Tibial artery (tissue), 4 donors: Measurements from ENCODE around the gene PTX4.
"Not testable (repeated sequence)": the region's sequence is repeated elsewhere in the genome, so short reads cannot be mapped to it uniquely, and the experiment has no call there.

ENCODE experiments used
- DNase-seq, 2 donors: peaks; one replicate each; pipeline ENCODE4 v3.0.0-alpha.2; 2019
- H3K27ac ChIP-seq, 2 donors: fragments of 200-600 bp; sonication (generic) in 1 of 2; 1 replicate in 1 of 2; 2 replicates in 1 of 2; pipeline ENCODE4 v1.5.1; 2018 to 2019; ENCODE audit warnings: mild to moderate bottlenecking in 1 of 2
- H3K27me3 ChIP-seq, 2 donors: fragments of 200-600 bp; sonication (generic) in 1 of 2; one replicate each; pipeline versions ENCODE4 v1.5.1 to v1.6.0; 2016 to 2019
- H3K36me3 ChIP-seq, 3 donors: fragments of 200-600 bp; sonication (generic) in 2 of 3; one replicate each; pipeline ENCODE4 v1.5.1; 2016 to 2019; ENCODE audit warnings: mild to moderate bottlenecking in 2 of 3
- H3K4me1 ChIP-seq, 4 donors: fragments of 200-600 bp; sonication (generic) in 2 of 4; 1 replicate in 3 of 4; 2 replicates in 1 of 4; pipeline ENCODE4 v1.5.1; 2016 to 2019
- H3K4me3 ChIP-seq, 2 donors: fragments of 200-600 bp; sonication (generic) in 1 of 2; 1 replicate in 1 of 2; 2 replicates in 1 of 2; pipeline ENCODE4 v1.5.1; 2018 to 2019; ENCODE audit warnings: mild to moderate bottlenecking in 2 of 2
- H3K9me3 ChIP-seq, 3 donors: fragments of 200-600 bp; sonication (generic) in 1 of 3; one replicate each; pipeline ENCODE4 v1.5.1; 2016 to 2019
- intact Hi-C: fragments of 100-400 bp; cut with DNase I; formaldehyde crosslinking; loops from one replicate; pipeline ENCODE4 v1.15.0; 2023; ENCODE audit warnings: low total_unique reads
- TF ChIP-seq, protein P1 (sequence below), 2 experiments: fragments of 200-600 bp in 1 of 2; fragments of 450-650 bp in 1 of 2; IDR thresholded peaks; one replicate each; pipeline ENCODE4 v1.5.1; 2017 to 2019; ENCODE audit warnings: antibody characterized with exemption in 2 of 2, mild to moderate bottlenecking in 1 of 2, moderate library complexity in 1 of 2

The PTX4 gene

DNA sequence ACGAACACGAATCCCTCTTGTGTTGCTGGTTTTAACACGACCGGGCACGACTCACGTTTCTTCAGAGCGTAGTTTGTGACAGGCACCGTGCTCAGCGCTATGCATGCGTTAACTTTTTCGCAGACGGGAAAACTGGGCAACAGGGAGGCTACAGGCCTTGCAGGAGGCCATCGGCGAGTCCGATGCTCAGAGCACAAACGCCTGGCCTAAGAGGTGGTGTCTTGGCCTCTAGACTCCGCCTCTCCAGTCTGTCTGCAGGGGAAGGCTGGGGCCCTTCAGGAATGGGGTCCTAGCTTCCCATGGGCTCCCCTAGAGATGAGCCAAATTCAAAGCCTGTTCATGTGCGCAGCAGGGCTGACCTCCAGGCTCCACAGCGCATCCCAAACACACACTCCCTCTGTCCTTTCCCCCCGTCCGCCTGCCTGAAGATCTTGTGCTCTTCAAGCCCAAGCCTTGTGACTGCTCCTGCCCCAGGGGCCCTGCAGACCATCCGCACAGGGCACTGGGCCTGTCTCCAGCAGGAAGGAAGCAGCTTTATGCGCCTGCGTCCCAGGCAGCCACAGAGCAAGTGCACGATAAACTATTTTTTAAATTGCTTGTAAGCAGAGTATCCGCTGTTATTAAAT lies 17.1 kb downstream of the PTX4 start:
- Histone ChIP-seq H3K4me1 (peaks cover 0 to 33% (median 20%) of the 10 kb centered on the region in 4 donors), H3K27ac (no peak overlapping the region), H3K9me3 (no peaks in the 10 kb centered on the region), H3K4me3 (no peak overlapping the region), H3K36me3 (peaks cover 0 to 7% (median 0%) of the 10 kb centered on the region in 3 donors), H3K27me3 (no peaks in the 10 kb centered on the region)
- intact Hi-C loops, result loop anchor here (10.0 kb wide), 1 partner anchor 47 kb away; the partner anchor contains the start of gene UQCC4
- no peak for DNase-seq
- TF ChIP-seq, protein P1, sequence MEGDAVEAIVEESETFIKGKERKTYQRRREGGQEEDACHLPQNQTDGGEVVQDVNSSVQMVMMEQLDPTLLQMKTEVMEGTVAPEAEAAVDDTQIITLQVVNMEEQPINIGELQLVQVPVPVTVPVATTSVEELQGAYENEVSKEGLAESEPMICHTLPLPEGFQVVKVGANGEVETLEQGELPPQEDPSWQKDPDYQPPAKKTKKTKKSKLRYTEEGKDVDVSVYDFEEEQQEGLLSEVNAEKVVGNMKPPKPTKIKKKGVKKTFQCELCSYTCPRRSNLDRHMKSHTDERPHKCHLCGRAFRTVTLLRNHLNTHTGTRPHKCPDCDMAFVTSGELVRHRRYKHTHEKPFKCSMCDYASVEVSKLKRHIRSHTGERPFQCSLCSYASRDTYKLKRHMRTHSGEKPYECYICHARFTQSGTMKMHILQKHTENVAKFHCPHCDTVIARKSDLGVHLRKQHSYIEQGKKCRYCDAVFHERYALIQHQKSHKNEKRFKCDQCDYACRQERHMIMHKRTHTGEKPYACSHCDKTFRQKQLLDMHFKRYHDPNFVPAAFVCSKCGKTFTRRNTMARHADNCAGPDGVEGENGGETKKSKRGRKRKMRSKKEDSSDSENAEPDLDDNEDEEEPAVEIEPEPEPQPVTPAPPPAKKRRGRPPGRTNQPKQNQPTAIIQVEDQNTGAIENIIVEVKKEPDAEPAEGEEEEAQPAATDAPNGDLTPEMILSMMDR (IDR thresholded peaks at IDR 0.05), result no peak

DNA sequence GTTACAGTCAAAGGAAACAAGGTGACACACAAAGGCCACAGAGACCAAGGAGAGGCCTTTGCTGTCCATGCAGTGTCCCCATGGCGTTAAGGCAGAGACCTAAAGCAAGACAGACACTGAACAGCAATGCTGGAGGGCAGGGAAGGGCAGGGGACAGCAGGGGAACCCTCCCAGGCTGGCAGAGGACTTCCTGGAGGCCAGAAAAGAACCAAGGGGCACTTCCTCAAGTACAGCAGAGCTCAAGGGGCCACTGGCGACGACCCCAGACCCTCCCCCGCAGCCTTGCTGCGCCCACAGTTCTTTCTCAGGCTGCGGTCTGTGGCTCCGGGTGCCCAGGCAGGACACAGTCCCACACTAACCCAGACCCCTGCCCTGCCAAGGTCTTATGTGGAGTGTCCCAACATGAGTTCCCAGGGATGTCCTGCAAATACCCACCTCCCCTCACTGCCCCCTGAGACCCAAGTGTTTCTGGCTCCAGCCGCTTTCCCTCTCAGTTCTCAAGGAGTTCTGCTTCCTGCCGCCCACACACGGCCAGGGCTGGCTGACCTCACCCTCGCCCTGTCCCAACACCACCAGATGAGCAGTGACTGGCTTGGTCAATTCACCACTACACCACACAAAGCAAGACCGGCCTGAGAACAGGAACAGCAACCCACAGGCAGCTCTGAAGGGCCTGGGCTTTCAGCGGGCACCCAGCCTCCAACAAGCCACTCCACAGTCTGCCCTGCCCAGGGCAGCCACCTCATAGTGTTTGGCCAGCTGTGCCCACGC lies 18.1 kb downstream of the PTX4 start:
- no peak overlapping the region for H3K4me3 ChIP-seq
- peaks cover 0 to 12% (median 0%) of the 10 kb centered on the region in 3 donors for H3K36me3 ChIP-seq
- DNase-seq, result no peak
- H3K27ac ChIP-seq, result no peak overlapping the region
- no peaks in the 10 kb centered on the region for H3K9me3 ChIP-seq
- no peaks in the 10 kb centered on the region for H3K27me3 ChIP-seq
- intact Hi-C loops, result loop anchor here (10.0 kb wide), 1 partner anchor 46 kb away; the partner anchor contains the start of gene UQCC4
- peaks cover 0 to 30% (median 18%) of the 10 kb centered on the region in 4 donors for H3K4me1 ChIP-seq
- TF ChIP-seq, protein P1 (IDR thresholded peaks at IDR 0.05), result no peak

- H3K4me3 ChIP-seq, result no peak overlapping the region
Observed at GRCh38 chr16:1469693-1470201, 19.0 kb downstream of the PTX4 start.

DNA sequence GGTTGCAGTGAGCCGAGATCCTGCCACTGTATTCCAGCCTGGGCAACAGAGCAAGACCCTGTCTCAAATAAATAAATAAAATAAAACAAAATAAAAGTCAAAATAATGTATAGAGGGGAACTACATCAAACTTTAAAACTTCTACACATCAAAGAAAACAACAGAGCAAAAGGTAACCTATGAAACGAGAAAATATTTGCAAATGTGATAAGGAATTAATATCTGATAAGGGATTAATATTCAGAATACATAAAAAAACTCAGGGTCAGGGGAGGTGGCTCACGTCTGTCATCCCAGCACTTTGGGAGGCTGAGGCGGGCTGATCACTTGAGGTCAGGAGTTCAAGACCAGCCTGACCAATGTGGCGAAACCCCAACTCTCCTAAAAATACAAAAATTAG lies 19.6 kb downstream of the PTX4 start:
- DNase-seq, H3K4me3 ChIP-seq, intact Hi-C loops, H3K27ac ChIP-seq, H3K27me3 ChIP-seq, H3K9me3 ChIP-seq: not testable (repeated sequence)
- H3K36me3 ChIP-seq, result peaks cover 0 to 25% (median 3%) of the 10 kb centered on the region in 3 donors
- peaks cover 0 to 22% (median 13%) of the 10 kb centered on the region in 4 donors for H3K4me1 ChIP-seq

More at GRCh38 chr16:1469693-1470201, 19.0 kb downstream of the PTX4 start:
- H3K4me1 ChIP-seq, result peaks cover 0 to 26% (median 14%) of the 10 kb centered on the region in 4 donors
- H3K27me3 ChIP-seq, result no peaks in the 10 kb centered on the region
- peaks cover 0 to 19% (median 0%) of the 10 kb centered on the region in 3 donors for H3K36me3 ChIP-seq
- TF ChIP-seq, protein P1 (IDR thresholded peaks at IDR 0.05), result no peak
- no peak for DNase-seq
- intact Hi-C loops, result loop anchor here (10.0 kb wide), 1 partner anchor 45 kb away; the partner anchor contains the start of gene UQCC4
- no peaks in the 10 kb centered on the region for H3K9me3 ChIP-seq
- H3K27ac ChIP-seq, result no peak overlapping the region

DNA sequence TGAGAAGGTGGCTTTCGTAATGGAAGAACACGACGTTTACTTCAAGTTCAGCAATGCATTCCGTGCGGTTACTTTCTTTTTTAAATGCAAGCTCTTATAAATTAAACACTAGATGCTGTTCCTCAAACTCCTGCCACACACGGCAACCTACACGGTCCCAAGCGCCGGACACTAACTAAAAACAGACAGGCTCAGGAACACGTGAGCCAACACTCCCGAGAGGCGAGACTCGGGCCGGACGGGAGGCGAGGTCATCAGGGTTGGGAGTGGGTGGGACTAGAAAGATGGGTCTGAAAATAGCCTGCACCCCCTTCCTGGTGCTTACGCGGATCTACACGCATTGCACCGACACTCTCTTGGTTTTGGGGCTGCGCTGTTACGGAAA lies 20.3 kb downstream of the PTX4 start:
- intact Hi-C loops, result no loop called here
- Histone ChIP-seq H3K27ac (no peak overlapping the region), H3K4me3 (no peak overlapping the region), H3K27me3 (no peaks in the 10 kb centered on the region), H3K9me3 (no peaks in the 10 kb centered on the region), H3K36me3 (peaks cover 0 to 32% (median 3%) of the 10 kb centered on the region in 3 donors), H3K4me1 (peaks cover 0 to 15% (median 6%) of the 10 kb centered on the region in 4 donors)
- TF ChIP-seq, protein P1 (IDR thresholded peaks at IDR 0.05), result no peak
- DNase-seq, result no peak
